Loucy (cell line): ENCODE measurements around the gene NUAK2.

Experiments used
- EZH2phosphoT487 ChIP-seq: fragments of 200-600 bp; IDR thresholded peaks from 2 replicates; pipeline ENCODE4 v1.6.1; 2018; ENCODE audit warnings: antibody characterized with exemption, mild to moderate bottlenecking, moderate library complexity, borderline replicate concordance
- TF ChIP-seq, protein P1 (sequence below): fragments of 200-600 bp; sonication (generic); conservative IDR thresholded peaks from 2 replicates; pipeline ENCODE4 v1.5.1; 2014; ENCODE audit warnings: mild to moderate bottlenecking, antibody characterized with exemption, low read length

GRCh38 chr1:205294934-205295333 lies 26.6 kb downstream of the NUAK2 start:
- TF ChIP-seq, protein P1, sequence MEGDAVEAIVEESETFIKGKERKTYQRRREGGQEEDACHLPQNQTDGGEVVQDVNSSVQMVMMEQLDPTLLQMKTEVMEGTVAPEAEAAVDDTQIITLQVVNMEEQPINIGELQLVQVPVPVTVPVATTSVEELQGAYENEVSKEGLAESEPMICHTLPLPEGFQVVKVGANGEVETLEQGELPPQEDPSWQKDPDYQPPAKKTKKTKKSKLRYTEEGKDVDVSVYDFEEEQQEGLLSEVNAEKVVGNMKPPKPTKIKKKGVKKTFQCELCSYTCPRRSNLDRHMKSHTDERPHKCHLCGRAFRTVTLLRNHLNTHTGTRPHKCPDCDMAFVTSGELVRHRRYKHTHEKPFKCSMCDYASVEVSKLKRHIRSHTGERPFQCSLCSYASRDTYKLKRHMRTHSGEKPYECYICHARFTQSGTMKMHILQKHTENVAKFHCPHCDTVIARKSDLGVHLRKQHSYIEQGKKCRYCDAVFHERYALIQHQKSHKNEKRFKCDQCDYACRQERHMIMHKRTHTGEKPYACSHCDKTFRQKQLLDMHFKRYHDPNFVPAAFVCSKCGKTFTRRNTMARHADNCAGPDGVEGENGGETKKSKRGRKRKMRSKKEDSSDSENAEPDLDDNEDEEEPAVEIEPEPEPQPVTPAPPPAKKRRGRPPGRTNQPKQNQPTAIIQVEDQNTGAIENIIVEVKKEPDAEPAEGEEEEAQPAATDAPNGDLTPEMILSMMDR, result no peak
- TF ChIP-seq EZH2phosphoT487, result no peak
